A673 (cell line): ENCODE results near the gene SENP7.

Experiments
- EZH2 ChIP-seq: fragments of 200-600 bp; sonication (generic); IDR thresholded peaks from 2 replicates; pipeline ENCODE4 v1.6.1; 2017; ENCODE audit warnings: borderline replicate concordance, low read depth, mild to moderate bottlenecking, mixed read lengths, antibody characterized with exemption, low read length; ENCODE audit not compliant: poor library complexity, severe bottlenecking
- TF ChIP-seq, protein P1 (sequence below): fragments of 300-800, 200-600 bp; sonication (generic); conservative IDR thresholded peaks from 2 replicates; pipeline ENCODE4 v1.5.1; 2017; ENCODE audit warnings: low read depth, mild to moderate bottlenecking, antibody characterized with exemption, low read length, moderate library complexity, mixed read lengths

DNA sequence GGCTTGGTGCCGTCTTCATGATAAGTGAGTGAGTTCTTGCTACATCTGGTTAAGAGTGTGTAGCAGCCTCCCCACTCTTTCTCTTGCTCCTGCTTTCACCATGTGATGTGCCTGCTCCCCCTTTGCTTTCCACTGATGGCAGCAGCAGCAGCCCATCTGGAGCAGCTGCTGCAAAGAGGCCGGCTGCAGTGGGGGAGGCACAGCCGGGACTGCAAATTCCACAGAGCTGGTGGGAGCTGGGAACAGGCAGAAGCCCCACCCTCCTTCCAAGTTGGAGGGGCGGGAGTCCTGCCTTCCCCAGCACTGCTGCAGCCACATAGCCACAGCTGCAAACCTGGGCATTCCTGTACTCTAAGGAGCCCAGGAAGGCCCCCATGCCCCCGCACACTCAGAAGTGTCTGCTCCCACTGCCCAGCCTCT, 129.8 kb downstream of the SENP7 start:
- TF ChIP-seq, protein P1, sequence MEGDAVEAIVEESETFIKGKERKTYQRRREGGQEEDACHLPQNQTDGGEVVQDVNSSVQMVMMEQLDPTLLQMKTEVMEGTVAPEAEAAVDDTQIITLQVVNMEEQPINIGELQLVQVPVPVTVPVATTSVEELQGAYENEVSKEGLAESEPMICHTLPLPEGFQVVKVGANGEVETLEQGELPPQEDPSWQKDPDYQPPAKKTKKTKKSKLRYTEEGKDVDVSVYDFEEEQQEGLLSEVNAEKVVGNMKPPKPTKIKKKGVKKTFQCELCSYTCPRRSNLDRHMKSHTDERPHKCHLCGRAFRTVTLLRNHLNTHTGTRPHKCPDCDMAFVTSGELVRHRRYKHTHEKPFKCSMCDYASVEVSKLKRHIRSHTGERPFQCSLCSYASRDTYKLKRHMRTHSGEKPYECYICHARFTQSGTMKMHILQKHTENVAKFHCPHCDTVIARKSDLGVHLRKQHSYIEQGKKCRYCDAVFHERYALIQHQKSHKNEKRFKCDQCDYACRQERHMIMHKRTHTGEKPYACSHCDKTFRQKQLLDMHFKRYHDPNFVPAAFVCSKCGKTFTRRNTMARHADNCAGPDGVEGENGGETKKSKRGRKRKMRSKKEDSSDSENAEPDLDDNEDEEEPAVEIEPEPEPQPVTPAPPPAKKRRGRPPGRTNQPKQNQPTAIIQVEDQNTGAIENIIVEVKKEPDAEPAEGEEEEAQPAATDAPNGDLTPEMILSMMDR = no peak
- no peak for TF ChIP-seq EZH2
